GM13976 (cell line): Measurements from ENCODE around the gene ADAR.

Experiments used
- DNase-seq: peaks from one replicate; pipeline ENCODE4 v3.0.0; 2012; ENCODE audit warnings: low spot score
- CTCF ChIP-seq: IDR thresholded peaks from 2 replicates; pipeline ENCODE4 v1.5.1; 2012; ENCODE audit warnings: borderline replicate concordance, mild to moderate bottlenecking; ENCODE audit not compliant: insufficient read depth; ENCODE audit errors: extremely low read depth, missing control alignments, control extremely low read depth
- in situ Hi-C: fragments of 300-500 bp; cut with MboI; formaldehyde crosslinking; loops from one replicate; pipeline ENCODE4 v1.12.0; 2022; ENCODE audit warnings: low sequenced_read_pairs, mixed read lengths, inconsistent platforms; ENCODE audit not compliant: unreplicated experiment

ADAR gene

GRCh38 chr1:154559466-154560044 lies 48.4 kb downstream of the ADAR start:
- peak; percentile 94 for TF ChIP-seq CTCF
- in situ Hi-C loops: loop anchor here (25.0 kb wide), 2 partner anchors 328 to 503 kb away; partner anchors contain the start of genes ADAM15 and EFNA4
- peak; percentile 81 for DNase-seq

GRCh38 chr1:154558720-154559465 lies 49.1 kb downstream of the ADAR start:
- DNase-seq: peak; percentile 97
- in situ Hi-C loops: loop anchor here (25.0 kb wide), 2 partner anchors 328 to 503 kb away; partner anchors contain the start of genes ADAM15 and EFNA4
- no peak for TF ChIP-seq CTCF

- in situ Hi-C loops: loop anchor here (25.0 kb wide), 2 partner anchors 329 to 504 kb away; partner anchors contain the start of genes ADAM15 and EFNA4
- peak; percentile 54 for DNase-seq
Observed at GRCh38 chr1:154557939-154558719, 49.9 kb downstream of the ADAR start, which contains the start of gene UBE2Q1. Gene UBE2Q1, minus strand, starts transcription at chr1:154558662. Its CDS starts 109 bp downstream, at chr1:154558553.

GRCh38 chr1:154557248-154557938 lies 50.6 kb downstream of the ADAR start:
- TF ChIP-seq CTCF: no peak
- DNase-seq: no peak
- in situ Hi-C loops: loop anchor here (25.0 kb wide), 2 partner anchors 330 to 505 kb away; partner anchors contain the start of genes ADAM15 and EFNA4

More at GRCh38 chr1:154557939-154558719, 49.9 kb downstream of the ADAR start, which contains the start of gene UBE2Q1:
- TF ChIP-seq CTCF: no peak

- TF ChIP-seq CTCF: no peak
- in situ Hi-C loops: loop anchor here (25.0 kb wide), 2 partner anchors 331 to 506 kb away; partner anchors contain the start of genes ADAM15 and EFNA4
- DNase-seq: no peak
Observed at GRCh38 chr1:154556422-154556821, 51.6 kb downstream of the ADAR start.
